ENCODE results near the gene MGRN1.
A peak's percentile ranks its signal among the peaks of the same experiment; 100 is the strongest.

MGRN1 gene

DNA sequence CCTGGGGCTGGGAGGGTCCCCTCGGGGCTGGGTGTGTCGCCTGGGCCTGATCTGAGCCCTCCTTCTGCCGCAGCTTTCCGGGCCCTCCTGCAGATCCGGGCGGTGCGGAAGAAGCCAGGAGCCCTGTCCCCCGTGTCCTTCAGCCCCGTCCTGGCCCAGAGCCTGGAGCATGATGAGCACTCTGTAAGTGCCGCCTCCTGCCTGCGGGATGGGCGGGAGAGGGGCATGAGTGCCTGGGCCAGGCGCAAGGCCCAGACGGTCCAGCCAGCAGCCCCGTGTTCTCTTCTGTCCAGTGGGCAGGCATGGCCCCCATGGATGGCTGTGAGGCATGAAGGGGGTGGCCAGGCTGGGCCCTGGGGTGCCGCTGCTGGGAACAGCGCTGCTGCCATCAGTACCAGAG lies 52.8 kb downstream of the MGRN1 start:
- DNase-seq: no peak

DNA sequence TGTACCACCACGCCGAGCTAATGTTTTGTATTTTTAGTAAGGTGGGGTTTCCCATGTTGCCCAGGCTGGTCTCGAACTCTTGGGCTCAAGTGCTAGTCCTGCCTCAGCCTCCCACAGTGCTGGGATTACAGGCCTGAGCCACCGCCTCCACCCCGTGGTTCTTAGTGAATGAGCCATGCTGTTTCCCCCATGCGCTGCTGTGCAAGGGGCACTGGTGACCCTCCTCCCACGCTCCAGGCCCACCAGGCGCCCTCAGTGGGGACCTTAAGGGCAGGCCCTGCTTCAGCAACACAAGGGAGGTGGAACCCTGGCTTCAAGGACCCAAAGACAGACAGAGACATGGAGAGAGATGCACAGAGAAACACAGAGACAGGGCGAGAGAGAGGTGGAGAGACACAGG lies 53.4 kb downstream of the MGRN1 start:
- DNase-seq: no peak

DNA sequence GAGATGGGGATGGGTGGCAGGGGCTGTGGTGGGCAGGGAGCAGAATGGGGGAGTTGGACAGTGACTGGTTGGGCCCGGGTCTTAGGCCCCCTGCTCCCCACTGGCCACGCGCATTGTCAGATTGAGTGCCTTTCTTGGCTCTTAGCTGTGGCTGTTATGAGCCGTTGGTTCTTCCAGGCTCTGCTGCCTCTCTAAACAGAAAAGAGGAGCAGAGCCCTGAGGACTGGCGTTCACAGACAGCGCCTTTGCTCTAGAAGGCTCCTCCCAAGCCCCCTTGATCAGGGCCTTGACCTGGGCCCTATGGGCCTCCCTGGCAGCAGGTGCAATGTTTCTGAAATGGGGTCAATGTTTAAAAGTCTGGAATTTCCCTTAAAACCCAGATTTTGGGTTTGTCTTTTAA lies 54.0 kb downstream of the MGRN1 start:
- no peak for DNase-seq

DNA sequence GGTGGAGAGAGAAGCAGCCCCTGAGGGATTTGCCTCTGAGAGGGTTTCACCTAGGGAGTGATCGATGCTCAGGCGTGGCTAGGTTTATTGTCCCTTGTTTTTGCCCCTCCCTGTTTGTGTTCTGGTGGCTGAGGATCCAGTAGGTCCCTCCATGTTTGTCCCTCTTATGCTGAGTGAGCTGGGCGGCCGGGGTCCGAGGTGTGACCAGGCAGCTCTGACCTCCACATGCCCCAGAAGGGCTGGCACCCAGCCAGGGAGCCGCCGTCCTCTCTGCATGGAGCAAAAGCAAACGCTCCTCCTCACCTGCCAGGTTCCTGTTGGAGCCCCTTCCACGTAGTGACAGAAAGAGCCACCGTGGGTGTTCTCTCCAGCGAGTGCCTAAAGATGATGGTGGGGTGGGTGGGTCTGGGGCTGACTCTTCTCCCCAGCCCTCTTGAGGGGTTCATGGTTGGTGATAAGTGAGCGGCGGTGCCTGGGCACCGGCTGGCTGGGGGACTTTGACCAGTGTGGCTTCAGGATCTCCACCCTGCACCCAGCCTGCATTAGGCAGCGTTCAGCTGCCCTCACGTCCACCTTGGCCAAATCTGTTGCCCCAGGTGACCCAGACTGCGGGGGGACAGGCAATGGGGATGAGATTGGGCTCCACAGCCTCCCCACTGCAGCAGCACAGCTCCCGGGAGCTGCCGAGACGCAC lies 54.7 kb downstream of the MGRN1 start:
- DNase-seq: no peak

DNA sequence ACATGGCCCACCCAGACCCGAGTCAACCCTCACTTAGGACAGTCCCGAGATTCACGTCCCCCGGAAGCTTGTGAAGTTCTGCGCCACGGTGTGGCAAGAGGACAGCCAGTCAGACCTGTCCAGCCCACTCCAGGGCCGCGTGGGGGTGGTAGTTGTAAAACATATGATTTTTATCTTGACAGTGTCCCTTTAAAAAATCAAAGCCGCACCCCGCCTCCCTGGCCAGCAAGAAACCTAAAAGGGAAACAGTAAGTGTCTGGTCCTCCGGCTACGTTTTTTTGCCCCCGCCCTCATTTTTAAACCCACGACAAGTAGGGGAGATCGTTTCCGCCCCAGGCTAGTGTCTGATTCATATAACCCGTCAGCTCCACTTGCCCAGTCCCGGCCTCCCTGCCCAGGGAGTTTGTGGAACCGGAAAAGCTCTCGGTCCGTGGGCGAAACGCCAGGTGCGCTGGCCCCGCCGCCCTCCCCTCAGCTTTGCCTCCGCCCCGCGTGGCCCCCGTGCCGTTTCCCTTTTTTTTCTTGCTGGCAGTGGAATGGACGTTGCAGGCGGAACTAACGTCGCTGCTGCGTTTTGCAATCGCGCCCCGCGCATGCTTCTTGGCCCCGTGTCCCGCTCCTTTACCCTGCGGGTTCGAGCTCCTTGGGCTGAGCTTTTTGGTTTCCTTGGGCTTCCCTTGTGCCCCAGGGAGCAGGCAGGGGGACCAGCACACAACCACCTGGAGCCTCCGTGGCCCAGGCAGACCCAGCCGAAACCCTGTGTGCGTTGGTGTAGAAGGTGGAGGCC lies 55.4 kb downstream of the MGRN1 start:
- DNase-seq: no peak

DNA sequence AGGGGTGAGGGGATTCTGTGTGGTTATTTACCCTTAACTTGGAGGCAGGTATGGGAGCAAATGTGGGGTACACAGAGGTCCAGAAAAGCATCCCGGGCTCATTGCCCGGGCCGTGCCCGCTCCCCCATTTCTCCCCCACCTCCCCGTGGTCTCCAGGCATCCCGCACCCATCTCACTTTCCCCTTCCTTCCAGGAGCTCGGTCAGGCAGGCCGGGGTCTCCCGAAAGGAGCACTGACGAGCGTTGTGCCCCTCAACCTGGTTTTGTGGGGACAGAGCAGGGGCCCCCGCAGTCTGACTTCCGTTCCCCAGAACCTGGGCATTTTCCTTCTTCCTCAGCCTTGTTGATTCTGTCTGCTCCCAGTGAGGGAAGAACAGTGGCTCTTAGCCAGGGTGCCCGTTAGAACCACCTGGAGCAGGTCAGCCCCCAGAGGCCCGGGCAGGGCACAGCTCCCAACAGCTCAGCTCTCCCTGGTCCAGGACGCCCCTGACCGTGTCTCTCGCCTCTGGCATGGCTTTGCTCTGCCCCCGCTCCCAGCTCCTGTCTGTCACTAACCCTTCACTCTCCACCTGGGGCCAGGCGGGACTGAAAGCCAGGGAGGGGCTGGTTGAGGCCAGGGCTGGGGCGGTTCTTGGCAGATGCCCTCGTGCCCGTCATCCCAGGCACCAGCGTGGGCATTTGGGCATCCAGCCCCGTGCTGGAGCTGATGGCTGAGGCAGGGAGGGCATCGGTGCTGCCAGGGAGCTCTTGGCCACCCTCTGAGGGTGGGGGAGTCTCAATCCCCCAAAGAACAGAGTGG lies 56.2 kb downstream of the MGRN1 start:
- no peak for DNase-seq

DNA sequence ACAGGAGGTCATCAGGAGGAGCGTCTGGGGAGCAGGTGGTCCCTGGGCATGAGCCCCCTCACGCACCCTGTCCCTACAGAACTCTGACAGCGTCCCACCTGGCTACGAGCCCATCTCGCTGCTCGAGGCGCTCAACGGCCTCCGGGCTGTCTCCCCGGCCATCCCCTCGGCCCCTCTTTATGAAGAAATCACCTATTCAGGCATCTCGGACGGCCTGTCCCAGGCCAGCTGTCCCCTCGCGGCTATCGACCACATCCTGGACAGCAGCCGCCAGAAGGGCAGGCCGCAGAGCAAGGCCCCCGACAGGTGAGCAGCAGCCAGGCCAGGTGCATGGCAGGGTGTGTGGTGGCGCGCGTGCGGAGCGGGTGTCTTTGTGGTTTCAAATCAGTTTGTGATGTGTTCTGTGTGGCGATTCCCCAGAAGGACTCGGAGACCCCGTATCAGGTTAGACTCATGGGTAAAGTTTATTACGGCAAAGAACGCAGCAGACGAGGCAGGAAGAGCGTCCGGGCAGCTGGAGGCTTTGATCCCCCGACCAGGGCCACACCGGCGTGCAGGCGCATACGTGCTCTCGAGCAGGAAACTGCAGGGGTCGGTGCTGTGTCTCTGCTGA lies 57.0 kb downstream of the MGRN1 start:
- DNase-seq: no peak

DNA sequence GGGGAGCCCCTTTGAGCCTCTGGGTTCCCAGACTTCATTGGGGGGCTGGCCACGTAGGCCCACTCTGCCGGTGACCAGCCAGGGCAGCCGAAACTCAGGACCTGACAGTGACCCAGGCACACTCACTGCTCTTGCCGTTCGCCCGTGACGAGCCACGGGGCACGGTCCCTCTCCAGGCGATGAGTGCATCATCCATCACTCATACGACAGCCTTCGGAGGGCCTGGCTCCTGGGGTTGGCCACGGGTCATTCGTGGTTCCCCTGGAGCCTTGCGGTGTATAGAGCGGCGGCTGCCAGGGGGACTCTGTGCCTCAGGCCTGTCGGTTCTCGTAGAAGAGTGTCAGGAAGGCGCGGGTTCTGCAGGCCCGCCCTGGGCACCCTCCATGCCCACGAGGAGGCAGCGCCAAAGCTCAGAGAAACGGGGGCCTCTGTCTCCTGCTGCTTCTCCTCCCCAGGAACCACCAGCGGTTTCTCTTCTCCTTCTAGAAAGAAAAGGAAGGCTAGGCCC lies 57.5 kb downstream of the MGRN1 start:
- no peak for DNase-seq

DNA sequence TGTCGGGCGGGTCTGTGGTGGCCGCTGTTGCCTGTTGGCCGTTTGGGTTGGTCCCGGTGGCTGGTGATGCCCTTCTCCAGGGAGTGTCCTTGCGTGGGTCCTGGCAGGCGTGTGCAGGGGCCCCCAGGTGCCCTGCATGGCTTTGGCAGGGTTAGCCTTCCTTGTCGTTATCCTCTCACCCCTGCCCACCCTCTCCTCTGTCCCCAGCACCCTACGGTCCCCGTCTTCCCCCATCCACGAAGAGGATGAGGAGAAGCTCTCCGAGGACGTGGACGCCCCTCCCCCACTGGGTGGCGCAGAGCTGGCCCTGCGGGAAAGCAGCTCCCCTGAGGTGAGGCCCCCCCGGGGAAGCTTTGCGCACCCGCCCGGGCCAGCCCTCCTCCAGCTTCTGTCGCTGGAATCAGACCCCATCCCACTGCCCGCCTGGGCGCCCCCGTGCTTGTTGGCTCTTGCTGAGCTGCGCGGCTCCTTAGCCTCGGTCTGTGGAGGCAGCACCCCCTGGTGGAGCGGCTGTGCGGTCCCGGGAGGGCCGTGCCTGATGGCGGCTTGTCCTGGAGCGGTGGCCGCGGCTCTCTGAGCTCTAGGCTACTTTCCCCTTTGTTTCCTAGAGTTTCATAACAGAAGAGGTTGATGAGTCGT lies 58.1 kb downstream of the MGRN1 start:
- peak; percentile 41 for DNase-seq

DNA sequence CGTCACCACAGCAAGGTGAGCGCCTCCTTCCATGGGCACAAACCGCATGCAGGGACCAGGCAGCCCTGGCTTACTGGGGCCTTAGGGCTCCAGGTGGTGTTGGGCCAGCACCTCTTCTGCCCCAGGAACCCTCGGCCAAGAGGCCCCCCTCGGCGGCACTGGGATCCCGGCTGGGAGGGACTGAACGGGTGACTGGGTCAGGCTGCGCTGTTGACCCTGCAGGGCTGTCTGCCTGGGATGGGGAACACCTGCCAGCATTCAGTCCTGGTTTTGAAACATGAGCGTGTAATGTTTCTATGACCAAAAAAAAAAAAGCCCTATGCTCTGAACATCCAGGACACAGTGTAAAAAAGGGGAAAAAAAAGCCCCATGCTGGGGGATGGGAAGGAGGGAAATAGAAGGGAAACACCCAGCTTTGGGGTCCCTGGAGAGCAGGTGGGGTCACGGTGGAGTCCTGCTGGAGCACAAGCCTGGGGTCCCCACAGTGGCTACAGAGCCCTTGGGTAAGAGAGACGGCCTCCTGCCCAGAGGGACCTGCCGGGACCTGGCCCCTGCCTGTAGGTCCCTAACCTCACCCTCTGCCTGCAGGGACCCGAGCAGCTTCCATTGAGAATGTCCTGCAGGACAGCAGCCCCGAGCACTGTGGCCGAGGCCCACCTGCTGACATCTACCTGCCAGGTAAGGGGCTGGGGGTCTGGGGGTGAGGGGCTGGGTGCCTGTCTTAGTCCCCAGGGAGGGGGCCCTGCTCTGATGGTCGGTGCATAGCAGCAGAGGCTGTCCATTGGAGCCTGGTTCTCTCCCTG lies 58.8 kb downstream of the MGRN1 start:
- DNase-seq: no peak

DNA sequence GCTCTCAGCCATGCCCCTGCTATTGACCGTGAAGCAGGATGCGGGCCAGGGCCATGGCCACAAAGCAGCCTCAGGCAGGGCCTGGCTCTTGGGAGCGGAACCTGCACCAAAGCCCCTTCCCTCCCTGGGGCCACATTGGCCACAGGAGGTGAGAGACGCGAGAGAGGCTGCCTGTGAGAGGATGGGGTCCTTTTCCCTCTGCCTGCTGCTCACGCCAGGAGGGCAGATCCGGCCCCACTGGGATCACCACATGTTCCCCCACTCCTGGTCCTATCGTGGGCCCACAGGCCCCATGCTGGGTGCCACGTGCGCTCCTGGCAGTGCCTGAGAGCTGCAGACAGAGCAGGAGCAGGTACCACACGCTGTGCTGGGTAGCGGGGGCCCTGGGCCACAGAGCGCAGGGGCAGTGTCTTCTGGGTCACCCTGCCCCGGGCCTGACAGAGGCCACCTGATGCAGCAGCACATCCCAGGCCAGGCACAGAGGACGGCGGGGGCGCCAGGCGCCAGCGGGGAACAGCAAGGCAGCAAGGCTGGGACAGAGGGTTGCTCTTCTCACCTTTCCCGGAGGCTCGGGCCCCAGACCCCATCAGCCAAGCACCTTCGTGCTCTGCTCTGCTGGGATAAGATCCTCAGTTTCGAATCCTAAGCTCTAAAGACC lies 59.6 kb downstream of the MGRN1 start:
- no peak for DNase-seq

DNA sequence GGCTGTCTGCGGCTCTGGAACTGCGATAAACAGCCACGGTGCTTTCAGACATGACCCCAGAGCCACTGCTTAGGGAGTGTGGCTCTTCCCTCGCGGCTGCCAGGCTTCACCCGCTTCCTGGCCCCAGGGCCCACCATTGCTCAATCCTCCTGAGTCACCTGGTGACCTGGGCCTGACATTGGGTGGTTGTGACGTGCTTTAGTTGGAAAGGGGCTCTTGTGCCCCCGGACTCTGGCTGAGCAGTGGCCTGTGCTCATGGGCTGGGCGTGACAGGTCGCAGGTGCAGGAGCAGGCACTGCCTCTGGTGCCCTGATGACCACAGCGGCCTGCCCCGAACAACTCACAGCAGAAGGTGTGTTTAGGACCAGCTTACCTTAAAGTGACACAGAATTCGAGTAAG lies 60.1 kb downstream of the MGRN1 start:
- no peak for DNase-seq

DNA sequence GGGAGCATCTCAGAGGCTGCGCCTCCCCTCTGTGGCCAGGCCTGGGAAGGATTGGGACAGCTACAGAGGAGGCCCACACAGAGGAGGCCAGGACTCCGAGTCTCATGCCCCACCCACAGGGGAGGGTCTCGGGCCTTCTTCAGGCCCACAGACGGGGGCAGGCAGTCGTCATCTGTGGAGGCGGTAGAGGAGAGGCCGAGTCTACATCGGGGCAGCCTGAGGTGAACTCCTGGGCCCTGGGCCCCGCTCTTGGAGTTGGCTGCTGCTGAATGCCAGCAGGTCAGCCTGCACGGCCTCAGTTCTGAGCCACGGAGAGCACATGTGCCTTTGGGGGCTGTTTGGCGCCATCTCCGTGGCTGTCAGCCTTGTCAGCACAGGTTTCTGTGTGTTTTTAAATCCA lies 60.7 kb downstream of the MGRN1 start:
- no peak for DNase-seq

DNA sequence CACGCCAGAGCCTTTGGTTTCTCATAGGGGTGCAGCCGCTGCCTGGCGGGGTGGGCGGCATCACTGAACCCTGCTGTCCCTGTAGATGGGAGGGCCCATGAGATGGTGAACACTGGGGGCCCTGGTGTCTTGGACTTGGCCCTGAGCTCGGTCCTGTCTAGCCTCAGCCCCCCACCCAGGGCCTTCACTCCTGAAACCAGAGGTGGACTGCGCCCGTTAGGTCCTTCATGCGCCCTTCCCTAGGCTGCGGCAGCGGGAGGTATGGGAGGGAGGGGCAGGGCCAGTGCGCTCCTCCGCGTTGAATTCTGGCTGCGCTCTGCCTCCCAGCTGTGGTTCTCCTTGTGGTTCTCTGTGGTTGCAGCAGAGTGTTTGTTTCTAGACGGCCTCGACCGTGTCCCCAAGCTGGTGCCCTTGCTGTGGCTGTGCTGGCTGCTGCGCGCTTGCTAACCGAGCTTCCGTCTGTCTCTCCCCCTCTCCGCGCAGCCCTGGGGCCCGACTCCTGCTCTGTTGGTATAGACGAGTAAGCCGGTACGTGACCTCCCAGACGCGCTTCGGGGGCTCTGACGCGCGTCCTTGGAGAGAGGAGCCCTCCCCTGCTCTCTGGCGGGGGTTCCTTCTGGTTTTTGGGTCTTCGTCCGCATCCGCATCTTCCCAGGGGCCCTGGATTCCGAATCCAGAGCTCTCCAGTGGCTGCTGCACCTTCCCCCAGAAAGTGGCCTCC lies 61.3 kb downstream of the MGRN1 start:
- DNase-seq: no peak

DNA sequence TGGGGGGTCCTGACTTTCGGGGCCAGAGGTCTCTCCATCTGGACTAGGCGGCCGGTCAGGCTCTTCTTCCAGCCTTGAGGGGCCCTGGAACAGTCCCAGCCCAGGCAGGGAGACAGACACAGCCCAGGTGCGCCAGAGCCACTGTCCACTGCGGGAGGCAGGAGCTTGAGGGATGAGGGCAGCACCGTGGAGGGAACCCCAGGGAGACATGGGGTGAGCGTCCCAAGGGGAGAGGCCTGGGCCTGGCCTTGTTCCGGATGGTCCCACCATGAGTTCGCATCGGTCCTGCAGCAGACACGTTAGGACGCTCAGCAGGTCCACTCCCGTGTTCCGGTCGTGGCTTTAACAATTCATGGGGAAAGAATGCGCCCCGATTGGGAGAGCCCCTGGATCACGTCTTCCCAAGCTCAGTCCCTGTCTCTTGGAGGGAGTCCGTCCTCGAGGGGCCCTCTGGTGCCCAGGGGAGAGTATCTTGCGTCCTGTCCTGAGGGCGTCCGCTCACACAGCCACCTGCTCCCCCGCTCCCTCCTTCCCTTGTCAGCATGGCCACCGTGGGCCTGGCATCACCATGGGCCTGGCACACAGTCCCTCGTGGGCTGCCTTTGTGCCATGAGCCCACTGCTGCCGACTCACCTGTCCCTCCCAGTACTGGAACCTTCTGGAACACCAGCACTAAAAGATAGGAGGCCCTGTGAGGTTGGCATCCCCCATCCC lies 62.0 kb downstream of the MGRN1 start:
- no peak for DNase-seq

DNA sequence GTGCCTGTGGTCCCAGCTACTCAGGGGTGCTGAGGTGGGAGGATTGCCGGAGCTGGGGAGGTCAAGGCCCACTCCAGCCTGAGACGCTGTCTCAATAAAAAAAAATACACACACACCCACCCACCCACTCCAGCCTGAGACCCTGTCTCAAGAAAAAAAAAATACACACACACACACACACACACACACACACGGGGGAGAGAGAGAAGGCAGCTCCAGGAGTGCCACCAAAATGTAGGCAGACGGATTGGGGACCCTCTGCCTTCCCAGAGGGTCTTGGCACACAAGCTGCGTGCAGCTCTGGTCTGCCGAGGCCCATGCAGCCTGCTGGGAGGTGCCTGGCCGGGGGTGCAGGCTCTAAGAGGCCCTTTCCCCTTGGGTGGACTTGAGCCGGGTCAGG lies 62.8 kb downstream of the MGRN1 start:
- DNase-seq: no peak

DNA sequence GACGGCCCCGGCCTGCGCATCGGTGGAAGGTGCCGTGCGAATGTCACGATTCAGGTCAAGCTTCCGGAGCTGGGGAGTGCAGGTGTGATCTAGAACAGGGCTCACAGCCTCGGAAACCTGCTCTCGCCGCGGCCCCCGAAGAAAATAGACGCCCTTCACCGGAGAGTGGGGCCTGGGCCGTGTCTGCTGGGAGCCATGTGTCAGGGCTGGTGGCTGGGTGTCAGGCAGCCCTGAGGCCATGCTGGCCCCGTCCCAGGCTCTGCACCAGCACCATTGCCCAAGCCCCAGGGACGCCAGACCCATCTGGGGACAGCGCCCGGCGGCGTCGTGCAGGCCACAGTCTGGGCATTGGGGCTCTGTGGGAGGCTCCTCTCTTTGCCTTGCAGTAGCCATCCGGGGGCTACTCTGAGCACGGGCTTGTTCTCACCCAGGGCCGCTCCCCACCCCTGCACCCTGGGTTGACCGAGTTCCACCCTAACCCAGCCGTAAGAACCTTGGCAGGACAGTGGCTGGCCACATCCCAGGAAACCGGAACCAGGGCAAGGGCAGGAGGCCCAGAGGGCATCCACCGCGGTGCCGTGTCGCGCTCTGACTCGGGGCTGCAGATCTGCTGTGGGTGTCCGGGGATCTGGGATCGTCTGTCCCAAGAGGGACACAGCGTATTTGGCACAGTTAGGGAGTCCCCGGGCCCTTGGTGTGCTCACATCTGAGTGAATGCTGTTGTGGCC lies 63.5 kb downstream of the MGRN1 start:
- DNase-seq: no peak

DNA sequence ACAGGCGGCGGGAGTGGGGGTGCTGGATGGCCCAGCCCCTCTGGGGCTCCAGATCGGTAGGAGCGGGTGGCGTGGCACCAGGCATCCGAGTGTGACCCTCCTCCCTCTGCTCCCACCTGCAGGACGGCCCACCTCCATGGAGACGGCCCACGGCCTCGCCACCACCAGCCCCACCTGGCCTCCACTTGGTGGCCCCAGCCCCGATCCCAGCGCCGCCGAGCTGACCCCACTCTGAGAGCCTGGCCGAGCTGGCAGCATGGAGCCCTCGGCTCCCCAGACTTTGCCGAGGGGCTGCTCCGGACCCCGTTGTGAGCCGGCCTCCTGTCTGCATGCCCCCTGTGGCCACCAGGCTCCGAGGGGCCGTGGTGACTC lies 64.0 kb downstream of the MGRN1 start:
- no peak for DNase-seq

DNA sequence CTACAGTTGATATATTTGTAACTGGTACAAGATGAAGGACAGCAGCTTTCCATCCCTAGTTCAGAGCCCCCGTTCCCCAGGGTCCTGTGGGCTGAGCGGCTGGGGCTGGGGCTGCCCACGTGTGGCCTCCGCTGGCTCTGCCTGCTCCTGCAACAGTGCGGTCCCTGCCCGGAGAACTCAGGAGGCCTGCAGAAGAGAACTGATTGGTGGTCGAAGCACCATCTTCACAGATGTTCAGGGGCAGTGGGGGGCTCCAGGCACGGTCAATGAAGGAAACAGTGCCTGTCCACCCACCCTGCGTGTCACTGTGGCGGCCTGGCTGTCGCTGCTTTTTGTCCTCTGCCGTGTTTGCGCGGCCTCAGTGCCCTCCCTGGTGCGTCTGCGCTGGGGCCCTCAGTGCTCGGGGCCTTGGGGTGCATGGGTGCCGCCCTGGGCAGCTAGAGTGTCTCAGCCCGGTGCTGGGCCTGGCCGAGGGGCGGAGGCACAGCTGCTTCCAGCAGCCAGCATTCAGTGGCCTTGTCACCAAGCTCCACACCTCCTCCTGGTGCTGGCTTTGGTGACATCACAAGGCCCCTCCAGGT lies 64.6 kb downstream of the MGRN1 start:
- DNase-seq: no peak

All from activated CD4-positive, alpha-beta T cell treated with anti-CD3 and anti-CD28 coated beads, Interleukin-2, amount 50 U/mL, for 1 hour (primary cell).